Activated CD8-positive, alpha-beta memory T cell treated with anti-CD3 and anti-CD28 coated beads, Interleukin-2, amount 50 U/mL, for 1 hour (primary cell): ENCODE data around the gene EVA1B.

ENCODE experiments used
- DNase-seq: peaks from one replicate; pipeline ENCODE4 v3.0.0-alpha.2; 2020; ENCODE audit errors: extremely low read depth

Gene EVA1B

GRCh38 chr1:36346741-36347370 is 23.4 kb upstream of the EVA1B start:
- no peak for DNase-seq

DNA sequence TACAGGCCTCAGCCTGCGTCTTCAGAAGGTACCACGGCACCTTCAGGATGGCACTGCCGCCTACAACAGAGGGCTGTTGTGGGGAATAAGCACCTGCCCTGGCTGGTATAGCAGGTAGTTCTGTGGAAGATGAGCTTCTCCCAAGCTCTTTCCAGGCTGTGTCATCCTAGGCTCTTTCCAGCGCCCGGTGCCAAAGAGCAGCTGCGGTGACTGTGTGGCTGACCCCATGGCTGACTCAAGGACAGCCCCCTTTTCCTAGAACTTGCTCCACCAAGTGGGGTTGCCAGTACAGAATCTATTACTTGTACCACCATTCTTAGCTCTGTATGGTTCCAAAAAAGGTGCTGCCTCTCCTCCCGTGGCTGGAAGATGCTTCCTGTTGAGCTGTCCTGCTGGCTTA is 21.9 kb upstream of the EVA1B start:
- DNase-seq: no peak

DNA sequence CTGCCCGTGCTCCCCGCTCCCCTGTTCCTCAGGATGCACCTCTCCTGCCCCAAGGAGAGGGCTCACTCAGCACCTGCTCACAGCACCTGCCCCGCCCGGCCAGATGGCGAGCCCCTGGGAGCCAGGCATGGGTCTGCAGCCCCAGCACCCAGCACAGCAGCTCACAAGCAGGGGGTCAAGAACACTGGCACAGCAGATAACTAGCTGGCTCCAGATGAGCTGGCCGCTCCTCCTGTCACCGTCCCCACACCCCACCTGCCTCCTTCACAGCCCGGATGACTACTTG is 20.9 kb upstream of the EVA1B start:
- DNase-seq: no peak

GRCh38 chr1:36343651-36344394 is 20.4 kb upstream of the EVA1B start:
- DNase-seq: no peak

- no peak for DNase-seq
Measured at GRCh38 chr1:36342426-36343185, 19.2 kb upstream of the EVA1B start.

DNA sequence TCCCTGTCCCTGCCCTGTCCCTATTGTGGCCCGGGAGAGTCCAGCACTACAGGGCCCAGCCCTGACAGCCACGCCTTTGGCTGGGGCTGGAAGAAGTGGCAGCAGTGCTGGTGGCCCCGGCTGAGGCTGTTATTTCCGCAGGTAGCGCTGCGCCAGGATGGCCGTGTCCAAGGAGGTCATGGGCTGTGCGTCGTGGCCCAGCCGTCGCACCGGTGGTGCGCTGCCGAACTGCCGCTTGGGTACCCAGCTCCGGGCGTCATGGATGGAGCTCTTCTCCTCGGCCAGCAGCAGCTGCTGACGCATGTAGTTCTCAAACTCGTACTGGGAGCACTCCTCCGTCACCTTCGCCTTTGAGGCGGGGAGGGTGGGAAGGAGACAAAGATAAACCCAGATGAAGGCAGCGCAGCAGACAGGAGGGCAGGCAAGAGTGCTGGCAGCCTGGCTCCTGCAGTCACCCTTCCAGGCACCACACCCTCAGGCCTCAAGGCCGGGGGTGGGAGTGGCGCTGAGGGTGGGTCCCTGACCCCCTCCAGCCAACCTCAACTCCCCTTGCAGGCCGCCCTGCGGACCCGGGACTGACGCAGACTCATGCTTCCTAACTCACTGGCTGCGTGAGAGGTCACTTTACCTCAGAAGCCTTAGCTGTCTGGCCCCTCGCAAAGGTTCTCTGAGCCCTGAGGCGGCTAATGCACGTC is 18.3 kb upstream of the EVA1B start:
- no peak for DNase-seq

- no peak for DNase-seq
Measured at GRCh38 chr1:36339615-36340014, 16.2 kb upstream of the EVA1B start.

DNA sequence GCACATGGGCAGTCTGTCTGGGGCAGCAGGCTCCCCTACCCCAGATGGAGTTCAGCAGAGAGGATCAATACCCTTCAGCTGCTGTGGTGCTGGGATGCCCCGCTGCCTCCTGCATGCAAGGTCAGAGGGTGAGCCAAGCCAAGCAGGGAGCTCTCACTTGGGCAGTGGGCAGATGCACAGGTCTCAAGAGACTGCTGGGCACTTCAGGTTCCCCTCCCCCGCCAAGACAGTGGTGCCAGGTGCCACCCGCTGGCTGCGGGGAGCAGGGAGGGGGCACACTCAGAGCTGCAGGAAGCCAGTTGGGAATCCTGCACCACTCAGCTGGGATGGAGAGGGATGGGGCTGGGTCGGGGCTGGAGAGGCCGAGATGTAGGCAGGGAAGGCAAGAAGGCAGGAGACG is 15.8 kb upstream of the EVA1B start:
- DNase-seq: no peak

GRCh38 chr1:36337830-36338229 is 14.4 kb upstream of the EVA1B start:
- no peak for DNase-seq

DNA sequence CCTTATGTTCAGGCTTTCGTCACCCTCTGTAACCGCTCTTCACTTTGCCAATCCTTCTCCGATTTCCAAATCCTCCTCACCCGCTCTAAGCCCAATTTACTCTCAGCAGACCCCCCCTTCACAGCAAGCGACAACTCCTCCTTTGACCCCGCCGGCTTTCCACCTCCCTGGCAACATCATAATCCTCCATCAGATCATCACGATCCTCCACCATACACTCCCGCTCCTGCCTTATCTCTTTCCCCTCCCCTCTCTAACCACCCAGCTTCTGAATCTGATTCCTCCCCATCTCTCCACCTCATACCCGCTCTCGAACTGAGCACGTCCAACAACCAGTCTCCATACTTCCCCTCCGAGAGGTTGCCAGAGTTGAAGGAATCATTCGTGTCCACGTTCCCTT is 7.5 kb upstream of the EVA1B start:
- DNase-seq: no peak

DNA sequence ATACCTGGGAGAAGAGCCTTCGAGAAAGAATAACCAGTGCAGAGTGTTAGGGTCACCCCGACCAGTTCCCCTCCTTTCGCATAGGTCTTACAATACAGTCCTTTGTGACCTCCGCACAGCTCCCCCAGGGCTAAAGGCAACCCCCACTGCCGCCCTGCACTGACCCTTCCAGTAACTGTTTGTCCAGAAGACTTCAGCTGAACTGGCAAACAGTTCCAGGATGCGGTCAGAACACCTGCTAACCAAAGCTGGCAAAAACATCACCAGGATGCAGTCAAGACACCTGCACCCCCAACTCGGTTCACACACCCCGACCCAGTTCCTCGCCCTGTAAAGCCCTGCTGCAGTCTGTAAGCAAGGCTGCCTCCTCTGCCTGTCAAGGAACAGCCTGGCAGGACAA is 6.4 kb upstream of the EVA1B start:
- DNase-seq: no peak

- DNase-seq: no peak
Measured at GRCh38 chr1:36328713-36329112, 5.3 kb upstream of the EVA1B start.

DNA sequence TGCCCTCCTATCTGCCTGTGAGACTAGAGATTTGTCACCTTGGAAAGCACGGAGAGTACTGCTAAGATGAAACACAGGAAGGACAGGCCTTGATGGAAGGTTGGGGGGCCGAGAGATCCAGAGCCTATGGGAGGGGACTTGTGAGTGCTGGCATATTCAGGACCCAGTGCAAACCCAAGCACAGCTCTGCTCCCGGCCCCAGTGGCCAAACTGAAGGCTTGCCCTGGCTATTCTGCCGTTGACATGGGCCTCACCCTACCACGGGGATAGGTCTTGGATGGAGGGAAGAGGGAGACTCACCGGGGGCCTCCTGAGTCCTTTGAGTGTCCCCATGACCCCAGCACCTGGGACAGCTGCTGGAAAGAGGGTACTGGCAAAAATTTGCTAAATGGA is 4.6 kb upstream of the EVA1B start:
- DNase-seq: no peak

DNA sequence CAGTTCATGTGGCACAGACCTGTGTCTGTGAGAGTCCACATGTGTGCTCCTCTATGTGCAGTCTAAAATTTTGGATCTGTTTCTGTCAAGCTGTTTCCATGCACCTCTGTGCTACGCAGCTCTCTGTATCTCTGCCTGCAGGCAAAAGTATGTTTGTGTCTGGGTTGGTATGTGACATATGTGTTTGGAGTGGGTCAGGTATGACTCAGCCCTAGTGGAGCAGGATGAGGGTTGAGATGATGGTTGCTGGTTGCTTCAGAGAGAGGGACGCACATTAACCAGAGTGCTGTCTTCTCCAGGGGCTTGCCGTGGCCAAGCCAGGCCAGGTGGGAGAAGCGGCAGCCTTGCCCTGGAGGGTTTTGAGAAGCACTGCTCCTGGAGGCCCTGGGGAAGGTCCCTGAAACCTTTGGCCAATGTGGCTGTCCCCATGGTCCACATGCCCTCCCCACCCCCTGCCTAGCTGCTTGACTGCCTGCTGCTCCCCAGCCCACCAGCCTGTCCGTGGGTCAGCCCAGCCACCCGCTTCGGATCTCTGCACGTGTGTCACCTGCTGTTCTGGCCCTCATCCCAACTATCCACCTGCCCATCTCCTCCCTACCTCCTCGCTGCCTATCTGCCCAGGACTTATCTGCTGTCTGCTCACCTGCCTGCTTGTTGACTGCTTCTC is 4.1 kb upstream of the EVA1B start:
- no peak for DNase-seq

DNA sequence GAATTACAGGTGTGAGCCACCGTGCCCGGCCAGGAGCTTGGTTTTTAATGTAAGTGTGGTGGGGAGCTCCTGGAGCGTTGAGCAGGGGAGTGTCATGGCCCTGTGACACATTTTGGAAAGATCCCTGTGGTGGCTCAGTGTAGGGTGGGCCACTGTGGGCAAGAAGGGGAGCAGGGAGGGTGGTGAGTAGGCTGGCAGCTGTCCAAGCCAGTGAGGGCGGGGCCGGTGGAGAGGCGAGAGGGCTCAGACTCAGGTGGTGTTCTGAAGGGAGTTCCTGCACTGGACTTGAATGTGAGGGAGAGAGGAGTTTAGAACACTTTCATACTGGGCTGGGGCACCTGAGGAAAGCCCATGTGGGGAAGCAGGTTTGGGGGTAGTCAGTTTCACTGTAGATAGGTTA is 3.1 kb upstream of the EVA1B start:
- DNase-seq: no peak

DNA sequence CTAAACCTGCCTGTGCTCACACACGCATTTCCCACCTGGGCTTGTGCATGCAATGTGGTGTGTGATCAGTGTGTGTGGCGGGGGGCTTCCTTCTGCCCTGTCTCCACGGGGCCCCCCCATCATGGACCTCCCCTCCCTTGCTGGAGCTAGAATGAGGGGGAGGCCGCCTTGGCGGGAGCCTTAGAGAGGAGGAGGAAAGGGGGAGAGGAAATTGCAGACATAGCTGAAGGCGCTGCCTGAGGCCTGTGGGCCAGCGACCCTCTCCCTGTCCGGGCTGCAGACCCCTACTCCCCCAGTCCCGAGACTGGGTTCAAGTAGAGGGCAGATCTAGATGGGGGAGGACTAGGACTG is 883 bp upstream of the EVA1B start:
- no peak for DNase-seq

- DNase-seq: no peak
Measured at GRCh38 chr1:36322786-36323635, 434 bp downstream of the EVA1B start.

DNA sequence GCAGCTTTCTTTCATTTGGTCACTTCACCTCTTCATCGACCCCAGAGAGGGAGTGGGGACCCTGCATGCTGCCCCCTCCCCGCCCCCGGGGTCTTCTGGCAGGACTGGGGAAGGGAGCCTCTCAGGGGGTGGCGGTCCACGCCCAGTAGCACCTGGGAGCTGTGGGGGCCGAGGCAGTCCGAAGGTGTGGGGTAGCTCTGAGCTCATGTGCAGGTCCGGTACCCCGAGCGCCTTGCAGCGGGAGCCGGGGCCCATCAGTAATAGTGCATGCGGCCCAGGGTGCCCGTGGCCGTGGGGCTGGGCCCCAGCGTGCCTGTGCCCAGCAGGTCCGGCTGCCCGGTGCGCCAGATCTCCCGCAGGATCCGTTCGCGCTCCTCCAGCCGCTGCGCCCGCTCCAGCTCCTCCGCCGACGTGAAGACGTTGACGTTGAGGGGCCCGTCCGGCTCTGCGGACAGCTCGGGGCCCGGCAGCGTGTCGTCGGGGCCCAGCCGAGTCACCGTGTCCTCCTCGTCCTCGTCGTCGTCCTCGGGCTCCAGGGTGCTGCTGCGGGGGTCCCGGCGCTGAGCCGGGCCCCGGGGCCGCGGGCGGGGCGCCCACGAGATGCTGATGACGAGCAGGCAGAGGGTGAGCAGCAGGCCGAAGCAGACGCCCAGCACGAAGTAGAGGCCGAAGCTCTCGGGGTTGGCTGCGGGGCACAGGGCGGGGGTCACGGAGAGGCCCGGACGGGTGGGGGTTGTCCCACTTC is 1.2 kb downstream of the EVA1B start:
- no peak for DNase-seq

- no peak for DNase-seq
Measured at GRCh38 chr1:36321119-36321951, 2.1 kb downstream of the EVA1B start.

GRCh38 chr1:36320767-36321118 is 2.7 kb downstream of the EVA1B start:
- no peak for DNase-seq
